ENCODE data around the gene CT45A10. TPM values are rescaled to one million over a fixed set of nuclear protein-coding genes. Genes with fewer than 3 reads are reported as not detected.
"Not testable (repeated sequence)": the region's sequence is repeated elsewhere in the genome, so short reads cannot be mapped to it uniquely, and the experiment has no call there.

The CT45A10 gene
- polyA plus RNA-seq, 1 experiment: not detected

DNA sequence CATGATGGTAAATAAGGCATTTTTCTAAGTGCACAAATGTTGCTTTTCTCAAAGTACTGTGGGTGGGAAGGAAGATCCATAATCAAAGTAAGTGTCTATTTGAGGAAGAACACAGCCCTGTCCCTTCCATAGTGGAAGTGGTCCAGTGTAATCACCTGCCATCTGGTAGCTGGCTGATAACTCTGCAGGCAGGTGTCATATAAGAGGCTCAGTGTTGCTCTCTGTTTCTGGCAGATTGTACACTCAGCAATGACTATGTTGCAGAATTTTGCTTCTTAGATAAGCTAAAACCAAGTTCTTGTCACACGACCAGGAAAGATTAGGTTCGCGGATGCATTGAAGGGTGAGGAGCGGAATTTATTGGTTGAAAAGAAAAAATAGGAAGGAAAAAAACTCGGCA lies 21.2 kb upstream of the CT45A10 start:
- no peak overlapping the region for H3K4me3 ChIP-seq (ENCODE audit: low read depth, low read length)
- ChIA-PET POLR2A (no interaction called here), CTCF (no interaction called here)
- DNase-seq (ENCODE audit: low read depth): no peak
- TF ChIP-seq, protein P1, sequence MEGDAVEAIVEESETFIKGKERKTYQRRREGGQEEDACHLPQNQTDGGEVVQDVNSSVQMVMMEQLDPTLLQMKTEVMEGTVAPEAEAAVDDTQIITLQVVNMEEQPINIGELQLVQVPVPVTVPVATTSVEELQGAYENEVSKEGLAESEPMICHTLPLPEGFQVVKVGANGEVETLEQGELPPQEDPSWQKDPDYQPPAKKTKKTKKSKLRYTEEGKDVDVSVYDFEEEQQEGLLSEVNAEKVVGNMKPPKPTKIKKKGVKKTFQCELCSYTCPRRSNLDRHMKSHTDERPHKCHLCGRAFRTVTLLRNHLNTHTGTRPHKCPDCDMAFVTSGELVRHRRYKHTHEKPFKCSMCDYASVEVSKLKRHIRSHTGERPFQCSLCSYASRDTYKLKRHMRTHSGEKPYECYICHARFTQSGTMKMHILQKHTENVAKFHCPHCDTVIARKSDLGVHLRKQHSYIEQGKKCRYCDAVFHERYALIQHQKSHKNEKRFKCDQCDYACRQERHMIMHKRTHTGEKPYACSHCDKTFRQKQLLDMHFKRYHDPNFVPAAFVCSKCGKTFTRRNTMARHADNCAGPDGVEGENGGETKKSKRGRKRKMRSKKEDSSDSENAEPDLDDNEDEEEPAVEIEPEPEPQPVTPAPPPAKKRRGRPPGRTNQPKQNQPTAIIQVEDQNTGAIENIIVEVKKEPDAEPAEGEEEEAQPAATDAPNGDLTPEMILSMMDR (IDR thresholded peaks at IDR 0.05; ENCODE audit: insufficient read depth, low read depth, low read length): no peak
- no peaks in the 10 kb centered on the region for H3K27me3 ChIP-seq (ENCODE audit: control insufficient read depth, insufficient read depth, low read length)
- H3K36me3 ChIP-seq (ENCODE audit: control insufficient read depth, insufficient read depth, low read length): no peaks in the 10 kb centered on the region

DNA sequence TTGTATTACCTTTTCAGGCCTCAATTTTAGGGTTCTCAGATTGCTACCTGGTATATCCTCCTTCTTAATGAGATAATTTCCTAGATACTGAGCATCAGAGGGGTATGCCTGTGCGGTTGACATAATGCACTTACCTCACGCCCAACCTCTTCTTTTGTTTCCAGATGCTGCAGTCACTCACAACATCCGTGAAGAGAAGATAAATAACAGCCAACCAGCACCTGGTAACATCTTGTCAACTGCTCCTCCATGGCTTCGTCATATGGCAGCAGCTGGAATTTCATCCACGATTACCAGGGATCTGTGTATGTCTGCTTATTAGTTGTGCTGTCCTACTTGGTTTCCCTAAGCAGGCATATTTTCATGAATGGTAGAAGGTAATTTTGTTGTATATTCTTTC lies 17.0 kb upstream of the CT45A10 start:
- TF ChIP-seq, protein P1 (IDR thresholded peaks at IDR 0.05; ENCODE audit: insufficient read depth, low read depth, low read length): no peak
- no peaks in the 10 kb centered on the region for H3K27me3 ChIP-seq (ENCODE audit: control insufficient read depth, insufficient read depth, low read length)
- no peak for DNase-seq (ENCODE audit: low read depth)
- POLR2A ChIA-PET: no interaction called here
- CTCF ChIA-PET: interaction anchor here (0.6 kb wide), 1 partner anchor 22 kb away, joined by 5 read pairs; no protein-coding TSS in a partner anchor
- H3K36me3 ChIP-seq (ENCODE audit: control insufficient read depth, insufficient read depth, low read length): no peaks in the 10 kb centered on the region
- no peak overlapping the region for H3K4me3 ChIP-seq (ENCODE audit: low read depth, low read length)

DNA sequence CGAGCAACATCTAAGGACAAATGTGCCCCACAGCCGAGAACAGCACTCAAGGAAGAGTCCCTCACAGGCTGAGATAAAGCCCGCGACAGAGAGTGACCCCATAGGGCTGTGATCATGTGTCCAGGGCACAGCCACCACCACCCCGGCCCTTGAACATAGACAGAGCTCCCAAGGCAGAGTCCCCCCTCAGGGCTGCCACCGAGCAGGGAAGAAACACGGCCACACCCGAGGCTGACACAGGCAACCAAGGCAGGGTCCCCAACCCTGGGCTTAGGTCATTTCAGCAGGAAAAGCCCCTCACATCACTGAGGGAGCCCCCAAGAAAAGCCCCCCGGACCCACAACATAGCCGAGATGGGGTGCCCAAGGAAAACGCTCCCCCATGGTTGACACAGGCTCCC lies 463 bp downstream of the CT45A10 start:
- TF ChIP-seq, protein P1 (IDR thresholded peaks at IDR 0.05; ENCODE audit: insufficient read depth, low read depth, low read length): no peak
- no peak for DNase-seq (ENCODE audit: low read depth)
- CTCF ChIA-PET: no interaction called here
- POLR2A ChIA-PET: no interaction called here
- Histone ChIP-seq H3K27me3 (ENCODE audit: control insufficient read depth, insufficient read depth, low read length) (no peaks in the 10 kb centered on the region), H3K36me3 (ENCODE audit: control insufficient read depth, insufficient read depth, low read length) (no peaks in the 10 kb centered on the region), H3K4me3 (ENCODE audit: low read depth, low read length) (no peak overlapping the region)

DNA sequence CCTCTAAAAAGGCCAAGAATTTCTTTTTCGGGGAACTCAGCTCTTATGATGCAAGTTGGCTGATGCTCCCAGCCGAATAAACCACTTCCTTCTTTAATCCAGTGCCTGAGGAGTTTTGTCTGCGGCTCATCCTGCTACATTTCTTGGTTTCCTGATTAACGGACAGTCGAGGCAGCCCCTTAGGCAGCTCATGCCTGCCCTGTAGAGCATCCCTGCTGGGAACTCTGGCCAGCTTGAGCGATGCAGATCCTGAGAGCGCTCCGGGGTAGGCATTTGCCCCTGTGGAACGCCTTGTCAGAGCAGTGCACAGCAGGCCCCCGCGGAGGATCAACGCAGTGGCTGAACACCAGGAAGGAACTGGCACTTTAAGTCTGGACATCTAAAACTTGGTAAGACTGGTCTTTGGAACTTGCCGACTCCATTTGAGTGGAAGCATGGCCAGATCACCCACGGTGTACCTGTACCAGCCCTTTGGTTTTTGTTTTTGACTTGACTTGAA lies 3.1 kb downstream of the CT45A10 start:
- POLR2A ChIA-PET: no interaction called here
- H3K27me3 ChIP-seq (ENCODE audit: control insufficient read depth, insufficient read depth, low read length): no peaks in the 10 kb centered on the region
- TF ChIP-seq, protein P1 (IDR thresholded peaks at IDR 0.05; ENCODE audit: insufficient read depth, low read depth, low read length): no peak

DNA sequence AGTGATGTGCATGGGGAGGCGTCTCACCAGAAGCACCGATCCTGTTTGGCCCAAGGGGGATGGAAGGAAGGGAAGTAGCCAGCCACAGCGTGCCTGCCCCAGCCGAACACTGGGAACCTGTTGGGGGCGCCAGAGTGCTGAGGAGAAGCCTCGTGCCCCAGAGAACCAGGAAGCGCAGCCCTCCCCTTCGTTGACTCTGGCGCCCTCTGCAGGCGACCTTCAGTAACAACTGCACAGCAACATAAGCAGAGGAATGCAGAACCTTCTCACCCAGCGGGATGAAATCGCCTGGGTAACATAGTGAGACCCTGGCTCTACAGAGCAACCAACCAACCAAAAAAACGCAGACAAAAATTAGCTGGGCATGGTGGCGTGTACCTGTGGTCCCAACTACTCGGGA lies 4.3 kb downstream of the CT45A10 start:
- POLR2A ChIA-PET: not testable (repeated sequence)

More for the DNA sequence above, 3.1 kb downstream of the CT45A10 start:
- Histone ChIP-seq H3K36me3 (ENCODE audit: control insufficient read depth, insufficient read depth, low read length) (no peaks in the 10 kb centered on the region), H3K4me3 (ENCODE audit: low read depth, low read length) (no peak overlapping the region)
- no peak for DNase-seq (ENCODE audit: low read depth)
- CTCF ChIA-PET: interaction anchor here (0.6 kb wide), 1 partner anchor 566 kb away, joined by 3 read pairs; no protein-coding TSS in a partner anchor

DNA sequence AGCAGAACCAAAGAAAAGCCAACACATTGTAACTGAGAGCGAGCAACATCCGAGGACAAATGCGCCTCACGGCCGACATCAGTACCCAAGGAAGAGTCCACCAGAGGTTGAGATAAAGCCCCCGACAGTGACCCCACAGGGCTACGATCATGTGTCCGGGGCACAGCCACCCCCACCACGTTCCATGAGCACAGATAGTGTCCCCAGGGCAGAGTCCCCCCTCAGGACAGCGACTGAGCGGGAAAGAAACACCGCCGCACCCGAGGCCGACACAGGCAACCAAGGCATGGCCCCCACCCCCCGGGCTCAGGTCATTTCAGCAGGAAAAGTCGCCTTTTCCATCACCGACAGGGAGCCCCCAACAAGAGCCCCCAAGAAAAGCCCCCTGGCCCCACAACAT lies 5.0 kb downstream of the CT45A10 start:
- CTCF ChIA-PET; H3K4me3 ChIP-seq (ENCODE audit: low read depth, low read length); DNase-seq (ENCODE audit: low read depth); H3K36me3 ChIP-seq (ENCODE audit: control insufficient read depth, insufficient read depth, low read length); POLR2A ChIA-PET; H3K27me3 ChIP-seq (ENCODE audit: control insufficient read depth, insufficient read depth, low read length): not testable (repeated sequence)

More for the DNA sequence above, 4.3 kb downstream of the CT45A10 start:
- H3K4me3 ChIP-seq (ENCODE audit: low read depth, low read length); DNase-seq (ENCODE audit: low read depth); CTCF ChIA-PET; H3K36me3 ChIP-seq (ENCODE audit: control insufficient read depth, insufficient read depth, low read length); H3K27me3 ChIP-seq (ENCODE audit: control insufficient read depth, insufficient read depth, low read length): not testable (repeated sequence)

DNA sequence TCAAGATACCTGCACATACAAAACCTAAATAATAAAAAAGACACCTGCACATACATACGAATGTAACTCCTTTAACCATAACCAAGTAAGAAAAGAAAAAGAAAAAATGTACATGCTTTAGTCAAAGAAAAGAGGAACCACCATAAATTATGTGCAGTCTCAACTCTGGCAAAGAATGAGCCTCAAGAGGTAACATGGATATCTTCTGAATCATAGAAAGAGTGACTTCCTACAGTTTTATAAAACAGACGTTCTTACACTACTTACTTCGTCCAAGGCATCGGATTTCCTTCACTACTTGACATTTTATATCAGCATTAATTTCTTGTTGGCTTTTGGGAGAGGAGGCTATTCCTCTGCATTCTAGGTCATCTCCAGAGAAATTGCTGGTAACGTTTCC lies 10.5 kb downstream of the CT45A10 start:
- H3K27me3 ChIP-seq (ENCODE audit: control insufficient read depth, insufficient read depth, low read length); H3K4me3 ChIP-seq (ENCODE audit: low read depth, low read length); DNase-seq (ENCODE audit: low read depth); POLR2A ChIA-PET; CTCF ChIA-PET; H3K36me3 ChIP-seq (ENCODE audit: control insufficient read depth, insufficient read depth, low read length): not testable (repeated sequence)

DNA sequence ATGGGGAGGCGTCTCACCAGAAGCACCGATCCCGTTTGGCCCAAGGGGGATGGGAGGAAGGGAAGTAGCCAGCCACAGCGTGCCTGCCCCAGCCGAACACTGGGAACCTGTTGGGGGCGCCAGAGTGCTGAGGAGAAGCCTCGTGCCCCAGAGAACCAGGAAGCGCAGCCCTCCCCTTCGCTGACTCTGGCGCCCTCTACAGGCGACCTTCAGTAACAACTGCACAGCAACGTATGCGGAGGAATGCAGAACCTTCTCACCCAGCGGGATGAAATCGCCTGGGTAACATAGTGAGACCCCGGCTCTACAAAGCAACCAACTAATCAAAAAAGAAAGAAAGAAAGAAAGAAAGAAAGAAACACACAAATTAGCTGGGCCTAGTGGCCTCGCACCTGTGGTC lies 21.5 kb downstream of the CT45A10 start, which contains the start of gene CT45A9:
Gene CT45A9, minus strand, starts transcription at position 101 of the 400 bp plus-strand sequence. CDS start 3,751 bp downstream, outside the sequence.
- H3K27me3 ChIP-seq (ENCODE audit: control insufficient read depth, insufficient read depth, low read length); H3K4me3 ChIP-seq (ENCODE audit: low read depth, low read length); H3K36me3 ChIP-seq (ENCODE audit: control insufficient read depth, insufficient read depth, low read length); POLR2A ChIA-PET; DNase-seq (ENCODE audit: low read depth); CTCF ChIA-PET: not testable (repeated sequence)

DNA sequence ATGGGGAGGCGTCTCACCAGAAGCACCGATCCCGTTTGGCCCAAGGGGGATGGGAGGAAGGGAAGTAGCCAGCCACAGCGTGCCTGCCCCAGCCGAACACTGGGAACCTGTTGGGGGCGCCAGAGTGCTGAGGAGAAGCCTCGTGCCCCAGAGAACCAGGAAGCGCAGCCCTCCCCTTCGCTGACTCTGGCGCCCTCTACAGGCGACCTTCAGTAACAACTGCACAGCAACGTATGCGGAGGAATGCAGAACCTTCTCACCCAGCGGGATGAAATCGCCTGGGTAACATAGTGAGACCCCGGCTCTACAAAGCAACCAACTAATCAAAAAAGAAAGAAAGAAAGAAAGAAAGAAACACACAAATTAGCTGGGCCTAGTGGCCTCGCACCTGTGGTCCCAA lies 38.8 kb downstream of the CT45A10 start, which contains the start of gene CT45A8:
Gene CT45A8, minus strand, starts transcription at position 101 of the 400 bp plus-strand sequence. CDS start 3,755 bp downstream, outside the sequence.
- DNase-seq (ENCODE audit: low read depth); POLR2A ChIA-PET; CTCF ChIA-PET; H3K36me3 ChIP-seq (ENCODE audit: control insufficient read depth, insufficient read depth, low read length); H3K4me3 ChIP-seq (ENCODE audit: low read depth, low read length); H3K27me3 ChIP-seq (ENCODE audit: control insufficient read depth, insufficient read depth, low read length): not testable (repeated sequence)

Data from BJ (cell line).